Measurements from ENCODE around the gene SERPINA4.

Gene SERPINA4

GRCh38 chr14:94615254-94615653 is 54.0 kb downstream of the SERPINA4 start:
- no peak for DNase-seq
- H3K4me3 ChIP-seq (ENCODE audit: insufficient read depth in 1 of 2, low read depth in 1 of 2, low read length in 2 of 2), result no peak overlapping the region
- 100% methylated on average over 3 of the region's 3 CpGs for WGBS
- no peak overlapping the region for H4K91ac ChIP-seq (ENCODE audit: low read length)
- no peak overlapping the region for H3K14ac ChIP-seq (ENCODE audit: low read length in 2 of 2)
- no peak overlapping the region for H2AFZ ChIP-seq (ENCODE audit: low read depth, low read length)
- H3K4me1 ChIP-seq (ENCODE audit: control insufficient read depth, insufficient read depth, low read depth, low read length), result no peaks in the 10 kb centered on the region
- H2BK12ac ChIP-seq (ENCODE audit: low read length in 2 of 2), result no peak overlapping the region
- H4K8ac ChIP-seq (ENCODE audit: low read length), result no peak overlapping the region
- H3K4ac ChIP-seq (ENCODE audit: low read depth in 1 of 2, low read length in 2 of 2), result no peak overlapping the region
- no peak overlapping the region for H3K9ac ChIP-seq (ENCODE audit: low read length)
- H3K23ac ChIP-seq (ENCODE audit: low read length in 2 of 2), result no peak overlapping the region
- no peak overlapping the region for H3K27ac ChIP-seq (ENCODE audit: low read length, poor library complexity, severe bottlenecking)
- H3K79me1 ChIP-seq (replicated peaks; ENCODE audit: low read length, poor library complexity, severe bottlenecking), result no peaks in the 10 kb centered on the region
- peaks cover 1 to 3% of the 10 kb centered on the region in 2 experiments for H3K27me3 ChIP-seq (ENCODE audit: control insufficient read depth in 1 of 2, insufficient read depth in 1 of 2, low read length in 2 of 2)
- no peaks in the 10 kb centered on the region for H3K36me3 ChIP-seq (ENCODE audit: control insufficient read depth in 1 of 2, insufficient read depth in 2 of 2, low read depth in 1 of 2, low read length in 2 of 2)
- H2AK5ac ChIP-seq (ENCODE audit: low read length, severe bottlenecking), result no peak overlapping the region
- H3K4me2 ChIP-seq (ENCODE audit: low read length, poor library complexity, severe bottlenecking), result no peak overlapping the region
- no peak overlapping the region for H2BK5ac ChIP-seq (ENCODE audit: low read depth, low read length, poor library complexity, severe bottlenecking)
- no peak overlapping the region for H2BK15ac ChIP-seq (ENCODE audit: low read depth, poor library complexity, severe bottlenecking)
- H3K18ac ChIP-seq (ENCODE audit: low read depth in 1 of 2, low read length in 2 of 2), result no peak overlapping the region
- H3K9me3 ChIP-seq (ENCODE audit: control insufficient read depth, low read length), result peaks cover 53% of the 10 kb centered on the region
- H2BK120ac ChIP-seq (ENCODE audit: low read depth, low read length), result no peak overlapping the region

GRCh38 chr14:94615823-94616570 is 54.8 kb downstream of the SERPINA4 start:
- no peak for DNase-seq
- Histone ChIP-seq H2BK15ac (ENCODE audit: low read depth, poor library complexity, severe bottlenecking) (no peak overlapping the region), H3K27me3 (ENCODE audit: control insufficient read depth in 1 of 2, insufficient read depth in 1 of 2, low read length in 2 of 2) (peaks cover 3 to 4% of the 10 kb centered on the region in 2 experiments), H3K18ac (ENCODE audit: low read depth in 1 of 2, low read length in 2 of 2) (no peak overlapping the region), H2BK120ac (ENCODE audit: low read depth, low read length) (no peak overlapping the region), H3K4me3 (ENCODE audit: insufficient read depth in 1 of 2, low read depth in 1 of 2, low read length in 2 of 2) (no peak overlapping the region), H3K14ac (ENCODE audit: low read length in 2 of 2) (no peak overlapping the region), H2AFZ (ENCODE audit: low read depth, low read length) (no peak overlapping the region), H3K9me3 (ENCODE audit: control insufficient read depth, low read length) (peaks cover 58% of the 10 kb centered on the region), H2AK5ac (ENCODE audit: low read length, severe bottlenecking) (no peak overlapping the region), H3K27ac (ENCODE audit: low read length, poor library complexity, severe bottlenecking) (no peak overlapping the region), H2BK5ac (ENCODE audit: low read depth, low read length, poor library complexity, severe bottlenecking) (no peak overlapping the region), H4K8ac (ENCODE audit: low read length) (no peak overlapping the region), H3K9ac (ENCODE audit: low read length) (no peak overlapping the region), H3K23ac (ENCODE audit: low read length in 2 of 2) (no peak overlapping the region), H3K36me3 (ENCODE audit: control insufficient read depth in 1 of 2, insufficient read depth in 2 of 2, low read depth in 1 of 2, low read length in 2 of 2) (no peaks in the 10 kb centered on the region), H3K4ac (ENCODE audit: low read depth in 1 of 2, low read length in 2 of 2) (no peak overlapping the region), H2BK12ac (ENCODE audit: low read length in 2 of 2) (no peak overlapping the region), H3K4me2 (ENCODE audit: low read length, poor library complexity, severe bottlenecking) (no peak overlapping the region), H3K79me1 (replicated peaks; ENCODE audit: low read length, poor library complexity, severe bottlenecking) (no peaks in the 10 kb centered on the region), H4K91ac (ENCODE audit: low read length) (no peak overlapping the region), H3K4me1 (ENCODE audit: control insufficient read depth, insufficient read depth, low read depth, low read length) (no peaks in the 10 kb centered on the region)
- WGBS, result 72% methylated on average over 8 of the region's 8 CpGs

- Histone ChIP-seq H2BK5ac (ENCODE audit: low read depth, low read length, poor library complexity, severe bottlenecking) (no peak overlapping the region), H3K27me3 (ENCODE audit: control insufficient read depth in 1 of 2, insufficient read depth in 1 of 2, low read length in 2 of 2) (peaks cover 3 to 4% of the 10 kb centered on the region in 2 experiments), H3K27ac (ENCODE audit: low read length, poor library complexity, severe bottlenecking) (no peak overlapping the region), H2BK12ac (ENCODE audit: low read length in 2 of 2) (no peak overlapping the region), H3K18ac (ENCODE audit: low read depth in 1 of 2, low read length in 2 of 2) (no peak overlapping the region), H3K4me1 (ENCODE audit: control insufficient read depth, insufficient read depth, low read depth, low read length) (peaks cover 2% of the 10 kb centered on the region), H2BK15ac (ENCODE audit: low read depth, poor library complexity, severe bottlenecking) (no peak overlapping the region), H3K4me3 (ENCODE audit: insufficient read depth in 1 of 2, low read depth in 1 of 2, low read length in 2 of 2) (no peak overlapping the region), H3K79me1 (replicated peaks; ENCODE audit: low read length, poor library complexity, severe bottlenecking) (no peaks in the 10 kb centered on the region), H2AK5ac (ENCODE audit: low read length, severe bottlenecking) (no peak overlapping the region), H3K9ac (ENCODE audit: low read length) (no peak overlapping the region), H3K36me3 (ENCODE audit: control insufficient read depth in 1 of 2, insufficient read depth in 2 of 2, low read depth in 1 of 2, low read length in 2 of 2) (no peaks in the 10 kb centered on the region), H3K14ac (ENCODE audit: low read length in 2 of 2) (no peak overlapping the region), H3K9me3 (ENCODE audit: control insufficient read depth, low read length) (peaks cover 62% of the 10 kb centered on the region), H3K4me2 (ENCODE audit: low read length, poor library complexity, severe bottlenecking) (no peak overlapping the region), H3K4ac (ENCODE audit: low read depth in 1 of 2, low read length in 2 of 2) (no peak overlapping the region), H2AFZ (ENCODE audit: low read depth, low read length) (no peak overlapping the region), H4K91ac (ENCODE audit: low read length) (no peak overlapping the region), H2BK120ac (ENCODE audit: low read depth, low read length) (no peak overlapping the region), H4K8ac (ENCODE audit: low read length) (no peak overlapping the region), H3K23ac (ENCODE audit: low read length in 2 of 2) (no peak overlapping the region)
- DNase-seq, result no peak
- 60% methylated on average over 3 of the region's 5 CpGs for WGBS
Observed at GRCh38 chr14:94617366-94617941, 56.2 kb downstream of the SERPINA4 start.

- DNase-seq, result no peak
- Histone ChIP-seq H2BK12ac (ENCODE audit: low read length in 2 of 2) (no peak overlapping the region), H3K9ac (ENCODE audit: low read length) (no peak overlapping the region), H3K79me1 (replicated peaks; ENCODE audit: low read length, poor library complexity, severe bottlenecking) (no peaks in the 10 kb centered on the region), H3K4me1 (ENCODE audit: control insufficient read depth, insufficient read depth, low read depth, low read length) (peaks cover 2% of the 10 kb centered on the region), H2AFZ (ENCODE audit: low read depth, low read length) (no peak overlapping the region), H2AK5ac (ENCODE audit: low read length, severe bottlenecking) (no peak overlapping the region), H2BK120ac (ENCODE audit: low read depth, low read length) (no peak overlapping the region), H2BK5ac (ENCODE audit: low read depth, low read length, poor library complexity, severe bottlenecking) (no peak overlapping the region), H3K18ac (ENCODE audit: low read depth in 1 of 2, low read length in 2 of 2) (no peak overlapping the region), H3K4me3 (ENCODE audit: insufficient read depth in 1 of 2, low read depth in 1 of 2, low read length in 2 of 2) (peak overlapping the region in 1 of 2 experiments; percentile 11), H3K36me3 (ENCODE audit: control insufficient read depth in 1 of 2, insufficient read depth in 2 of 2, low read depth in 1 of 2, low read length in 2 of 2) (no peaks in the 10 kb centered on the region), H4K8ac (ENCODE audit: low read length) (no peak overlapping the region), H2BK15ac (ENCODE audit: low read depth, poor library complexity, severe bottlenecking) (no peak overlapping the region), H3K14ac (ENCODE audit: low read length in 2 of 2) (no peak overlapping the region), H3K27me3 (ENCODE audit: control insufficient read depth in 1 of 2, insufficient read depth in 1 of 2, low read length in 2 of 2) (peaks cover 4 to 6% of the 10 kb centered on the region in 2 experiments), H3K4me2 (ENCODE audit: low read length, poor library complexity, severe bottlenecking) (no peak overlapping the region), H3K23ac (ENCODE audit: low read length in 2 of 2) (no peak overlapping the region), H3K9me3 (ENCODE audit: control insufficient read depth, low read length) (peaks cover 62% of the 10 kb centered on the region), H3K27ac (ENCODE audit: low read length, poor library complexity, severe bottlenecking) (no peak overlapping the region), H3K4ac (ENCODE audit: low read depth in 1 of 2, low read length in 2 of 2) (no peak overlapping the region), H4K91ac (ENCODE audit: low read length) (no peak overlapping the region)
- 100% methylated on average over 1 of the region's 3 CpGs for WGBS
Observed at GRCh38 chr14:94617988-94618822, 57.0 kb downstream of the SERPINA4 start.

Data from mesenchymal stem cell (in vitro differentiated cells and primary cell).